ENCODE results near the gene TIMM17A.

GRCh38 chr1:201916649-201917249 lies 38.6 kb upstream of the TIMM17A start:
- TF ChIP-seq POLR2A (IDR thresholded peaks at IDR 0.05) (no peak), EP300 (IDR thresholded peaks at IDR 0.05) (no peak)

Measured in suprapubic skin (tissue), 2 donors.